ENCODE results near the gene IFIH1.

The IFIH1 gene

DNA sequence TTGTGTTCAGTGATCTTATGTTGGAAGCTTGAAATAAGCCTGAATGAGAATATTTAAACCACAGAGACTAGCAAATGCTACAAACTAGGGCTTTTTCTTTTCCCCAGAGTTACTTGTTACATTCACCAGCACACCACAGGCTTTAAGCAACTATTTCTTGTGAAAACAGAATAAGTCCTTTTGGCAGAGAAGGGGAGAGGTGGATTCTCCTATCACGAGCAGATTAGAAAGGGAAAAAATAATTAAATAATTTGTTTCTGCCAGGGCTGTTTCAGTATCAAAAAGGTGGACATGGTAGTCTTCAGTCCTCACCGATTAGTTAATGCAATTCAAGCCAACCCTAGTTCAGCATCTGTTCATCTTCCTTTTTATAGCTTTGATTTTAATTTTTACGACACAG lies 12.6 kb downstream of the IFIH1 start:
- H3K9ac ChIP-seq (ENCODE audit: low read depth, low read length): no peak overlapping the region
- no peaks in the 10 kb centered on the region for H3K9me3 ChIP-seq (ENCODE audit: control insufficient read depth, insufficient read depth, low read length)
- no peak overlapping the region for H3K4me3 ChIP-seq (ENCODE audit: low read depth, low read length)
- H3K36me3 ChIP-seq (ENCODE audit: control insufficient read depth, insufficient read depth, low read length): no peaks in the 10 kb centered on the region
- H3K27me3 ChIP-seq (ENCODE audit: control insufficient read depth, insufficient read depth, low read length): no peaks in the 10 kb centered on the region
- H3K4me1 ChIP-seq (ENCODE audit: control insufficient read depth, insufficient read depth, low read length): no peaks in the 10 kb centered on the region

DNA sequence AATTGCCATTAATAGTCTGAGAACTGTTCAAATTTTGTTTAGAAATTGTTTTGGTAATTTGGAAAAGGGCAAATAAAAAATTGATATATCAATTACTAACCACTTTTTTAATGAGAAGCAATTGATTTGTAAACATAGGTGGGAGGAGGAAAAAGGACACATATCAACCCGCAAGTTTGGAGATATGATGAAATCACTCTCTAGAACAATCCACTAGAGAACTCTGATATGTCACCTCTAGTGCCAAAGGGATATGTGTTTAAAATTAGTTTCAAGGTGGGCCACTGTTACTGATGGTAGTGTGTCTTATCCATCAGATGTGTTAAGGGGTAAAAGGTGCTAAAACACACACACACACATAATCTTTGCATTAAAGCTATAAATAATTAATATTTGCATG lies 16.6 kb downstream of the IFIH1 start:
- H3K9ac ChIP-seq (ENCODE audit: low read depth, low read length): no peak overlapping the region
- no peaks in the 10 kb centered on the region for H3K4me1 ChIP-seq (ENCODE audit: control insufficient read depth, insufficient read depth, low read length)
- no peaks in the 10 kb centered on the region for H3K36me3 ChIP-seq (ENCODE audit: control insufficient read depth, insufficient read depth, low read length)
- no peak overlapping the region for H3K4me3 ChIP-seq (ENCODE audit: low read depth, low read length)
- no peaks in the 10 kb centered on the region for H3K9me3 ChIP-seq (ENCODE audit: control insufficient read depth, insufficient read depth, low read length)
- H3K27me3 ChIP-seq (ENCODE audit: control insufficient read depth, insufficient read depth, low read length): no peaks in the 10 kb centered on the region

DNA sequence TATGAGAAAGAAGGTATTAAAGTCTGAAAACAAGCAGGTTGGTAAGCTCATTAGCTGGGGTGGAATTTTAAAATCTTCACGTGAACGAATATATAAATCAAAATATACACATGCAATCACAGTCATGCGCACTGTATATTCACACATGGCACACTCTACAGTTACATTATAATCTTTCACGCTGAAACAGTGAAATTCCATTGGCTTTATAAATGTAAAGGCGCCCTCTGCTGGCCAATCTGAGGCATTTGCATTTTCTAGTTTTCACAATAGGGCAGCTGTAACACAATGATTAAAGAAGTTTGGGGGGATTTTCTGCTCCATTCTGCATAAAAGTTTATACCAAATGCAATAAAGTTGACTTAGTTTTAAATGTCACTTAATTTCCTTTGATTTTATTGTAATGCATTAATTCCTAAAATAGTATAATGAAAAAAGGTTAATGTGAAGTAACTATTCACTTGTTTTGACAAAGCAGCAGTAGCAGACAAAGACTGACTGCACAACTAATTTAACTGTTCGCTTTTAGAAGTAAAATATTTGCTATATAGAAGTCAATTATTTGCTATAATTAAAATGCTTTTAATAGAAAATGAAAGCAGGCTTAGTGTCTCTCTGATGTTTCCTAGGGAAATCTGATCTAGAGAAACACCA lies 17.2 kb downstream of the IFIH1 start:
- Histone ChIP-seq H3K36me3 (ENCODE audit: control insufficient read depth, insufficient read depth, low read length) (no peaks in the 10 kb centered on the region), H3K4me1 (ENCODE audit: control insufficient read depth, insufficient read depth, low read length) (no peaks in the 10 kb centered on the region), H3K27me3 (ENCODE audit: control insufficient read depth, insufficient read depth, low read length) (no peaks in the 10 kb centered on the region), H3K9ac (ENCODE audit: low read depth, low read length) (no peak overlapping the region), H3K9me3 (ENCODE audit: control insufficient read depth, insufficient read depth, low read length) (no peaks in the 10 kb centered on the region), H3K4me3 (ENCODE audit: low read depth, low read length) (no peak overlapping the region)

DNA sequence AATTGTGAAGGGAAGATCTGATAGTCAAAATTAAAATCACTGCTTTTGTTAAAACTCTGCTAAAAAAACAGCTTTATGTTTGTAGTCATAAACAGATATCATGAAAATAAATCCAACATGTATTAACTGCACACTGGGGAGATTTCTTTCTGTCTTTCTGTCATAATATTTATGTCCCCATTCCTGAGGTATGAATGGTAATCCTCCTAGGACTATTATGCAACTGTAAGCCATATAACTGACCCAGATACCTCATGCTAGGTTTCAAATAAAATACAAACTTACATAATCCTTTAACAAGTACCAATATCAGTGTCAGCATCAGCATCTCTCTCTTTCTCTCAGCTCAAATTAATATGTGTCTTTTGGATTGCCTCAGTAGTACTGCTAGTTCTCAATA lies 18.2 kb downstream of the IFIH1 start:
- Histone ChIP-seq H3K9ac (ENCODE audit: low read depth, low read length) (no peak overlapping the region), H3K27me3 (ENCODE audit: control insufficient read depth, insufficient read depth, low read length) (no peaks in the 10 kb centered on the region), H3K4me3 (ENCODE audit: low read depth, low read length) (no peak overlapping the region), H3K9me3 (ENCODE audit: control insufficient read depth, insufficient read depth, low read length) (no peaks in the 10 kb centered on the region), H3K4me1 (ENCODE audit: control insufficient read depth, insufficient read depth, low read length) (no peaks in the 10 kb centered on the region), H3K36me3 (ENCODE audit: control insufficient read depth, insufficient read depth, low read length) (no peaks in the 10 kb centered on the region)

DNA sequence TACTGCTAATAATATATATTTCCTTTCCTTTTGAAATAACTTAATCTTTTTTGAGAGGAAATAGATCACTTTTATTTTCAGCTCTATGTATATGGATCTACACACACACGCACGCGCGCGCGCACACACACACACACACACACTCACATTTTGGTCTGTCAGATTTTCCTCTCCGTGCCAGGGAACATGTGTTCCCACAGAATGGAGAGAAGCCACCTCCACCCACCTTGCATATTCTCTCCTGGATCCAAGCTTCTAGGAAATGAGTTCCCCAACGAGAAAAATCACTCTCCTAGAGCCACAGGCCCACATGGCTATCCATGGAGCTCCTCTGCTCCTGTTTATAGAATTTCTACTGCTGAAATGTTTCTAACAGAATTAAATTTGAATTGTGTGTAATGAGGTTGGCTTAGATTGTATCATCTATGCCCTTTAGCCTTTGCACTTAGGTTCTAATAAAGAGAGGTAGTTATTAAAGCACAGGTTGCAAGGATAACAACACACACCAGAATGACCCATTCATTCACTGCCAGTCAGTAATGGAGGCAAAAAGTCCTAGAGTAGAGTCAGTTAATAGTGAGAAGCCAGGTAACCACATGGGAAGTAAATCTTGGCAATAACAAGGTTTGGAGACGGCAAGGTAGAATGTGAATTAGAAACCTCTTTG lies 19.7 kb downstream of the IFIH1 start:
- H3K9ac ChIP-seq (ENCODE audit: low read depth, low read length): no peak overlapping the region
- no peak overlapping the region for H3K4me3 ChIP-seq (ENCODE audit: low read depth, low read length)
- H3K36me3 ChIP-seq (ENCODE audit: control insufficient read depth, insufficient read depth, low read length): no peaks in the 10 kb centered on the region
- H3K4me1 ChIP-seq (ENCODE audit: control insufficient read depth, insufficient read depth, low read length): no peaks in the 10 kb centered on the region
- H3K27me3 ChIP-seq (ENCODE audit: control insufficient read depth, insufficient read depth, low read length): no peaks in the 10 kb centered on the region
- H3K9me3 ChIP-seq (ENCODE audit: control insufficient read depth, insufficient read depth, low read length): no peaks in the 10 kb centered on the region

DNA sequence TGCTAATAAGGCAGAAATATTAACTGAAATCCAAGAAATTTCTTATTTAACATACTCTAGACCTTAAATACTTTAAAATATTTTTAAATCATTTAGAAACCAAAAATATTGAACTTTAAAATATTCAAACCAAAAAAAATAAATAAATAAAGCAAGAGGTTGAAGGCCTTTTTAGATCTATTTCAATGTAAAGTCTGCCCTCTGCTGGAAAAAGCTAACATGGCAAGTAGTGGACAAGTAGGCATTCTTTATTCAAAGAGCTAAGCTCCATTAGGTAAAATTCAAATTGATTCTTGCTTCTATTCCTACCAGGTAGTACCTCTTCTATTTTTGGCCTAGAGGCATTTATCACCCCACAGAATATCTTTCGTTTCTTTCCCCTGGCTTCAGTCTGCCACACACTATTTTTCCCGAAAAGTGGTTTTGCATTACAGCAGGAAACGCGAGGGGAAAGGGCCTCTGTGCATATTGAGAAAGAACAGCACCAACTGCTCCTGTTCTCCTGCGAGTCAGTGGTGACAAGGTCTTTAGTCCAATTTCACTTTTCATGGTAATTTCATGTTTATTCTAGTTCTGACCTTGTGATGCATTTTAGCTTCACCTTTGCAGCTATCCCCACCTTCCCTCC lies 20.4 kb downstream of the IFIH1 start:
- Histone ChIP-seq H3K4me3 (ENCODE audit: low read depth, low read length) (no peak overlapping the region), H3K9me3 (ENCODE audit: control insufficient read depth, insufficient read depth, low read length) (no peaks in the 10 kb centered on the region), H3K9ac (ENCODE audit: low read depth, low read length) (no peak overlapping the region), H3K36me3 (ENCODE audit: control insufficient read depth, insufficient read depth, low read length) (no peaks in the 10 kb centered on the region), H3K4me1 (ENCODE audit: control insufficient read depth, insufficient read depth, low read length) (no peaks in the 10 kb centered on the region), H3K27me3 (ENCODE audit: control insufficient read depth, insufficient read depth, low read length) (no peaks in the 10 kb centered on the region)

DNA sequence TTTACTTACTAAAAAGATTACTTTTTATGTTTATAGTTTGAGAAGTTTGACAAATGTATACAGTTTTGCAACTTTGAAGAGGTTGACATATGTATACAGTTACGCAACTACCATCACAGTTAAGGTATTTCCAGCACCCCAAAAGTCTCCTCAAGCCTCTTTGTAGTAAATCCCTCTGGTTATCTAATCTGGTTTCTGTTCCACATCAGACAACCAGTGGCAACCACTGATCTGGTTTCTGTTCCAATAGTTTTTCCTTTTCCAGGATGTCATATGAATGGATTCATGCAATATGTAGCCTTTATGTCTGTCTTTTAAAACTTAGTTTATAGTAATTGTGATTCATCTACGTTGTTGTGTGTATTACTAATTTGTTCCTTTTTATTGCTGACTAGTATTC lies 23.5 kb downstream of the IFIH1 start:
- no peaks in the 10 kb centered on the region for H3K4me1 ChIP-seq (ENCODE audit: control insufficient read depth, insufficient read depth, low read length)
- H3K9me3 ChIP-seq (ENCODE audit: control insufficient read depth, insufficient read depth, low read length): no peaks in the 10 kb centered on the region
- no peaks in the 10 kb centered on the region for H3K27me3 ChIP-seq (ENCODE audit: control insufficient read depth, insufficient read depth, low read length)
- H3K9ac ChIP-seq (ENCODE audit: low read depth, low read length): no peak overlapping the region
- H3K4me3 ChIP-seq (ENCODE audit: low read depth, low read length): no peak overlapping the region
- no peaks in the 10 kb centered on the region for H3K36me3 ChIP-seq (ENCODE audit: control insufficient read depth, insufficient read depth, low read length)

DNA sequence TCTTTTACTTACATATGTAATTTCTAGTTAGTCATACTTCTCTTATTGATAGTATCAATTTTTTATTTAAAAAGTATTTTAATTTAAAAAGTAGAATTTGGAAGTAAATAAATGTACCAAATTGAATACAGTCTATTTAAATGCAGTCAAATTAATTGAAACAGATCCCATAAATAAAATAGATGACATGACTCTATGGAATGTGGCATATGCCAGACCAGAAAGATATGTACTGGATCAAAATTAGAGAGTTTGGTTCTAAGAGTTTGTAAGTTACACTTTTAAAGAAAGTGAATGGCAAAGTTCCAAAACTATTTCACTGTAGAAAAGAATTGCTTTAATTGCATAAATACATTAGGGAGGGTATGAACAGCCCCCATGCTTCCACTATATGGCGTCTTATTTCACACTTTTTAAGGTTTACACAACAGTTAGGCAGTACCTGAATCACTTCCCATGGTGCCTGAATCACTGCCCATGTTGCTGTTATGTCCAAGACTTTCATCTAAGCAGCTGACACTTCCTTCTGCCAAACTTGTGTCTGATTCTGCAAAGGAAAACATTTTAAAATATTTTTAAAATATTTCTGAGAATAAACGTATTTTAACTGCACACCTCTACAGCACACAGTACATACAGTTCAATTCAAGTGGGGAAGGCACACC lies 25.2 kb downstream of the IFIH1 start:
- Histone ChIP-seq H3K4me3 (ENCODE audit: low read depth, low read length) (no peak overlapping the region), H3K4me1 (ENCODE audit: control insufficient read depth, insufficient read depth, low read length) (no peaks in the 10 kb centered on the region), H3K9ac (ENCODE audit: low read depth, low read length) (no peak overlapping the region), H3K9me3 (ENCODE audit: control insufficient read depth, insufficient read depth, low read length) (no peaks in the 10 kb centered on the region), H3K27me3 (ENCODE audit: control insufficient read depth, insufficient read depth, low read length) (no peaks in the 10 kb centered on the region), H3K36me3 (ENCODE audit: control insufficient read depth, insufficient read depth, low read length) (no peaks in the 10 kb centered on the region)

DNA sequence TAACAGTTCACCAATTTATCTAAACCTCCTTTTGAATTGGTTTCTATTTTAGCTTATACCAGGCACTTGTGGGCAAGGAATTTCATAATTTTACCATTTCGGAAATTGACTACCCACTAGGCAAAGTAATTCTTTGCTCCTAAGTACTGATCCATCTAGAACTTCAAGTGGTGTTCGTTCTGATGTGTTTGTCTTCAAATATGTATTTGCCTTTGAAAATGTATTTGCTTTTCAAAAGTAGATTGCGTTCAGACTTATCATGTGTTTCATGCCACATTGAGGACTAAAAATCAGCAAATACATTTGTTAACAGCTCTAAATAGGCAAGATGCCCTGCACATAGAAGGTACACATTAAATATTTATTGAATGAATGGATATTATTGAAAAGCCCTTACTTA lies 26.7 kb downstream of the IFIH1 start:
- Histone ChIP-seq H3K27me3 (ENCODE audit: control insufficient read depth, insufficient read depth, low read length) (no peaks in the 10 kb centered on the region), H3K9me3 (ENCODE audit: control insufficient read depth, insufficient read depth, low read length) (no peaks in the 10 kb centered on the region), H3K36me3 (ENCODE audit: control insufficient read depth, insufficient read depth, low read length) (no peaks in the 10 kb centered on the region), H3K9ac (ENCODE audit: low read depth, low read length) (no peak overlapping the region), H3K4me1 (ENCODE audit: control insufficient read depth, insufficient read depth, low read length) (no peaks in the 10 kb centered on the region), H3K4me3 (ENCODE audit: low read depth, low read length) (no peak overlapping the region)

DNA sequence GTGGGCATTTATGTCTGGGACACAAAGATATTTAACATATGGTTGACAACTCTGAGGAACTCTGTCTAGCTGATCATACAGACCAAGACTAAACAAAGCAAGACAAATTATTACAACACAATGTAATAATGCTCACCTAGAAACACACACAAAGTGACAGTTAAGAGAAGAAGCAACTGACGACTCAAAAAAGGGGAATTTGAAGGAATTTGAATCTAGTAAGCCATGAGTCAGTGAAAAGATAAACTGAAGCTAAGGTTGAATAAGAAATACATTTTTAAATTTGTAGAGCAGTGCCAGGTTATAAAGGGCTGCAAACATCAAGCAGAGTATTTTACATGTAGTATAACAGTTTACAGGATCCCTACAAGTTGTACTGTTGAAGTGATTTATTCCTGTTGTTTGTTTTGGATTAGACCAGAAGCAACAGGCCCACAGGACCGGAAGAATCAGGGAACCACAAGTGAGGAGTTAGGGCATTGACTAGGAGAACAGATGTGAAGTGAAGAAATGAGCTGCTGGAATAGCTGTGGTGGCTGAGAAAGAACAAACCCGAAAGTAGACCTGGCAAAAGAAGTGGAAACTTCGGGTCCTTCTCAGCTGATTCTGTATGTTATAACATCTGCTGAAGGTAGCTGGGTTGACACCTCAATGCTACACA lies 35.6 kb downstream of the IFIH1 start:
- no peaks in the 10 kb centered on the region for H3K9me3 ChIP-seq (ENCODE audit: control insufficient read depth, insufficient read depth, low read length)
- no peak overlapping the region for H3K9ac ChIP-seq (ENCODE audit: low read depth, low read length)
- H3K36me3 ChIP-seq (ENCODE audit: control insufficient read depth, insufficient read depth, low read length): no peaks in the 10 kb centered on the region
- H3K4me3 ChIP-seq (ENCODE audit: low read depth, low read length): no peak overlapping the region
- H3K4me1 ChIP-seq (ENCODE audit: control insufficient read depth, insufficient read depth, low read length): no peaks in the 10 kb centered on the region
- no peaks in the 10 kb centered on the region for H3K27me3 ChIP-seq (ENCODE audit: control insufficient read depth, insufficient read depth, low read length)

DNA sequence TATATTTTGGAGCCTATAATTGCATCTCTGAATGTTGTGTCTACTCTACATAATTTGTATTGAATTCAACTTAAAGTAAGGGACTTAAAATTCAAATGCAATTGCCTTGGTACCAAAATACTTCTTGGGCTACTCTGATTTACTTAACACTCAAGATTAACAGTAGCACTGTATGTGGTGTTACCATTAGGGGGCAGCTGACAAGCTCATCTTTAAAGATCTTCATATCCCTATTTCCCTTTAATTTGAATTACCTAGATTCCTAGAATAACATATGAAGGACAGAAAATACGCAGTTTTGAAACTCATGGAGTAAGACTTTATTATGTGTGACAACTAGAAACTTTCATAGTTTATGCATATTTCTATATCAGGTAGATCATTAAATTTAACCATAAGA lies 37.8 kb downstream of the IFIH1 start:
- Histone ChIP-seq H3K36me3 (ENCODE audit: control insufficient read depth, insufficient read depth, low read length) (no peaks in the 10 kb centered on the region), H3K4me1 (ENCODE audit: control insufficient read depth, insufficient read depth, low read length) (no peaks in the 10 kb centered on the region), H3K4me3 (ENCODE audit: low read depth, low read length) (no peak overlapping the region), H3K27me3 (ENCODE audit: control insufficient read depth, insufficient read depth, low read length) (no peaks in the 10 kb centered on the region), H3K9ac (ENCODE audit: low read depth, low read length) (no peak overlapping the region), H3K9me3 (ENCODE audit: control insufficient read depth, insufficient read depth, low read length) (no peaks in the 10 kb centered on the region)

Data from iPS-15b (cell line).